Fibroblast of upper back skin (primary cell): Measurements from ENCODE around the gene PHF2.

ENCODE experiments used
- DNase-seq: peaks from one replicate; pipeline ENCODE4 v3.0.0-alpha.2; 2013

The PHF2 gene

DNA sequence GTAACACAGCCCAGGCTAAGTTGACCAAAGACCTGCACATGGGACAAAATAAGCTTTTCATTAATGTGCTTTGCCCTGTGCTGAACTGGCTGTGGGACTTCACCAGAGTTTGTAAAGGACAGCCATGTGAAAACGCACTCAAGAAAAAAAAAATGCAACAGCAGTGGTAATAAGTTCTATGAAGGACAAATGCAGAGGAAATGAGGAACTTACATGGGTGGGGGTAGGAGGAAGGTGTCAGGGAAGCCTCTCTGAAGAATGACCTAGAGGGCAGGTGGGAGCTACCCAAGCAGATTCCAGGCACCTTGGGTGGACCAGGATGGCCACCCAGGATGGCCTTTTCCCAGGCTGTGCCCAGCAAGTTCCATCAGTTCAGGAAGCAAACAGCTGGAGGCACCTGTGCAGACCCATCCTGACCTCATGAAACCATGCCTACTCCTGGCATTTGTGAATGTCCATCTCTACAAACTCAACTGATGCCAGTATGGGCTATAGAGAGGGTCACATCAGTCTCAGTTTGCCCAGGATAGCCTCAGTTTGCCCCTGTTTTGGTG lies 6.7 kb upstream of the PHF2 start:
- no peak for DNase-seq

GRCh38 chr9:93572221-93572620 lies 4.2 kb upstream of the PHF2 start:
- no peak for DNase-seq

GRCh38 chr9:93572636-93573515 lies 3.5 kb upstream of the PHF2 start:
- no peak for DNase-seq

DNA sequence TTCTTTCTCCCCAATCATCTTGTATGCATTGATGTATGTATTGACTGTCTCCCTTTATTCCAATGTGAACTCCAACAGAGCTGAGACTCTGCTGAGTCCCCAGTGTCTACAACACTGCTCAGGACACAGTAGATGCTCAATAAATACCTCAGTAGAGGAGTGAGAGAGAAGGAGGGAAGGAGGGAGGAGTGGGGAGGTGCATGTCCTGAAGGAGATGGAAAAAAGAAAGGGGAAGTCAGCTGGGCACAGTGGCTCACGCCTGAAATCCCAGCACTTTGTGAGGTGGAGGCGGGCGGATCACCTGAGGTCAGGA lies 2.9 kb upstream of the PHF2 start:
- no peak for DNase-seq

DNA sequence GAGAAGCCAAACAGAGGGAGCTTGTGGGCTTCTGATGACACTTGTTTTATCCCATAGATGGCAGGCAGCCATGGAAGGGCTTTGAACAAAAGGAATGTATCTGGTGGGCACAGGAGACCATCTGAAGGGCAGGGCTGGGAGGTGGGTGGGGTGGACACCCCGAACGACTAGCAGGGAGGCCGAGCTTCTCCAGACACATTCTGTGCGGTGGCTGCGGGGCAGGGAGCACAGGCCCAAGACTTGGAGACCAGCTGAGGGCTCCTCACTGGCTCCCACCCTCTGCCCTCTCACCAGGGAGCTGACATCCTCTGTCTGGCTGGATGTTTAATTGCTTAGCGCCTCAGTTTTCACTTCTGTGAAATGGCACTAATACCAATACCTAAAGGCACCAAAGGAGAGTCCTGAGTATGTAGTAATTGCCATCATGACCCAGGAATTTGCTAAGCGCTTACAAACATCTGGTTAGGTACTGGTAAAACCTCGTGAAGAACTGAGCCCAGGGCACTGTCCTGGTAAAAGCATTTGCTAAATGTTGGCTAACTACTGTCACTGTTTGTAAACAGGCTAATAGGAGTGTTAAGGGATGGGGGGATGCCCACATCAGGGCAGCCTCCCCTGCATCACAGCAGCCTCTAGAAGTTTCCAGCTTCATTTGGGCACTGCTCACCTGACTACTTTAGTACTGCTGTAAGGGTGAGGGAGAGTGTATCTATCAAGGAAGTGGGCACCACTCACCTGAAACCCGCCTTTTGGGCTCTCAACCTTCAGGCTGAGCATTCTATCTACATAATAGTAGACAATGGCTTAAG lies 2.1 kb upstream of the PHF2 start:
- DNase-seq: no peak

DNA sequence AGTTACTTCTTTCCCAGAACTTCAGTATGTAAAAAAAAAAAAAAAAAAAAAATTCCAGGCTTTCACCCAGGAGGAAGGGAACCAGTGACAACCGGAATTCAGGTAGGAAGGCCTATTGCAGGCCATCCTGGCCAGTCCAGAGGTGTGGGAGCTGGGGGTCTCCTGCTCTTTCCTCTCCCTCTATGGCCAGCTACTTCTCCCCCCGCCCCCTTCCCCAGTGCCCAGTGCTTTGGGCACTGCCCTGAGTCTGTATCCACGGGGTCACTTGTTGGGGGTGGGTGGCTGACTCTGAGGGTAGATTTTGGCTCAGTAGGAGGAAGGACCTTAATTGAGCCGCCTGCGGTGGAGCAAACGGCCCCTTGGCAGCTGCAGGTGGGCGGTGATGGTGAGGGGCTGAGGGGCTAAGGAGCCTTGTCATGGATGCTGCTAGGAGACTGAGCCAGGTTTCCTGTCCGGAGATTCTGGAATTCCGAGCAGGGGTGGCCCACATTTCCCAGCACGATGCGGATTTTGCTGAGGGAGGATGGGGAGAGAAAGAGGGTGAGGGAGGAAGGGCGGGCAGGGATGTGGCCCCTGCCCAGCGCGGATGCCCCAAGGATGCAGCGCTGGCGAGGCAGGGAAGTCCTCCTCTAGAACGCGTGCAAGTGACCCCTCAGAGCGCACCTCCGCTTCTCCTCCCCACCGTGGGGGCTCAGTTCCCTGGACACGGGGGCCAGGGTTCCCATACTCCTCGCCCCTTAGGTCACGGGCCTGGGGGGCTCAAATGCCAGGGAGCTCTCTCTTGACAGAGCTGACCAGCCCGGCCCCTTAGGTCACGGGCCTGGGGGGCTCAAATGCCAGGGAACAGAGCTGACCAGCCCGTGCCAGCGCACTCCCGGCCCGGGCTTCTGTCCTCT lies 1.2 kb upstream of the PHF2 start:
- DNase-seq: no peak

GRCh38 chr9:93575796-93576257 lies 557 bp upstream of the PHF2 start:
- DNase-seq: no peak

GRCh38 chr9:93577078-93577974 lies 942 bp downstream of the PHF2 start:
- no peak for DNase-seq

GRCh38 chr9:93577975-93578682 lies 1.7 kb downstream of the PHF2 start:
- DNase-seq: no peak

DNA sequence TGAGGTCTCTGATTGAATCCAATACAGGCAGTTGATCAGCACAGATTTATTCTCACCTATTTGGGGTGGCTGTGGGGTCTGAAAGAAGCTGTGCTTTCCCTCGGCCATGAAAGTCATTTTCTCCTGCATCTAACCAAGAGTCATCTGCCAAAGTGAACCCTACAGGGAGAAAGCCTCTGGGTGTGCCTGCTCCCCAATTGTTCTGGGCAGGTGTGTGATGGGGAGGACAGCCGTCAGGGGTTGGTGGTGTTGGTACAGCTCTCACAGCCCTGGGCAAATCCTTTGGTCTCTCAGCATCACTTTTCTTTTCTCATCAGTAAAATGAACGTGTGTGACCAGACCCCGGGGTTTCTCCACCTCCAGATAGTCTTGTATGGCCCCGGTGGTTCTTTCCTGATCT lies 2.5 kb downstream of the PHF2 start:
- no peak for DNase-seq

GRCh38 chr9:93579711-93580516 lies 3.5 kb downstream of the PHF2 start:
- no peak for DNase-seq

DNA sequence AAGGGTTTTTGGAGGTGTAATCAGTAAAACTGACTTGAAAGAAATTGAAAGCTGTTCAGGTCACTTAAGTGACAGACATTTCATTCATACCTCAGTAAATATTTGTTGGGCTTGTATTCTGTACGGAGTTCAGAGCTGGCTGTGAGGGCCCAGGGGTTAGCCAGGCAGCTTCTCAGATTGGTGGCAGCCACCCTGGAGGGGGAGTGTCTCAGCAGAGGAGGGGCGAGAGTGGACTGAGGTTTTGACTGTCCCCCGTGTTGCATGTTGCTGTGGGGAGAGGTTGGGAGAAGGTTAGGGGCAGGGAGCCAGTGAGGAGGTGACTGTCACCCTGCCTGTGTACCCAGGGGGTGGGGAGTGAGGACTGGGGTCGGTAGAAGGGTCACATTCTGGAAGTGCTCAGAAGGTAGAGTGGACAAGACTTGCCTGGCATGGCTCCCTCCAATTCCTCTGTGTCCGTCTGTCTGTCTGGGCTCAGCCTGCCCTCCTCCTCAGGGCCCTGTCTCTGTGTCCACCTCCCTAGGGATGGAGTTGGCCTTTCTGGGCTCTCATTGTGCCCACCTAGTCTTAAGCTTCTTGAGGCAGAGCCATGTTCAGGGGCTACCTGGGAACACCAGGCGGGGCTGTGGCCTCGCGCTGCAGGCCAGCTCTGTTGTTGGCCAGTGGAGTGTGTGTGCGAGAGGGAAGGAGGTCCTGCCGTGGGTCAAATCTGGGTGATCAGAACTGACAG lies 4.4 kb downstream of the PHF2 start:
- DNase-seq: no peak

DNA sequence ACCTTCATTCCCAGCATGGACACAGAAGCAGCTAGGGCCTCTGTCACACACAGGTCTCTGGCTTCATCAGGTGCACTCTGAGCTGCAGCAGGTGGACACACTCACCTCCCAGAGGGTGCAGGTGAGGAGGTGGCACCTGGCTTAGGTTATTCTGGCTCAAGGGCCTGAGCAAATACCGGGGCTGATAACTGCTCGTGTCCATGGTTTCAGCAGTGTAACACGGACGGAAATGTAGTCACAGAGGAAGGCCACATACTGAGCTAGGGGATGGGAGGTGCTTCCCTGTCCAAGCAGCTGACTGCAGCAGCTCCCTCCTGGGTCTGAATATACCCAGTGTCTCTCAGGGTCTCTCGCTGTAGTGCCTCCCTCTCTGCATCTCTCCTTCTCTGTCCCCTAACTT lies 5.7 kb downstream of the PHF2 start:
- DNase-seq: no peak

GRCh38 chr9:93582550-93582949 lies 6.2 kb downstream of the PHF2 start:
- DNase-seq: no peak

GRCh38 chr9:93585259-93585658 lies 8.9 kb downstream of the PHF2 start:
- no peak for DNase-seq

GRCh38 chr9:93585695-93586094 lies 9.3 kb downstream of the PHF2 start:
- DNase-seq: no peak

DNA sequence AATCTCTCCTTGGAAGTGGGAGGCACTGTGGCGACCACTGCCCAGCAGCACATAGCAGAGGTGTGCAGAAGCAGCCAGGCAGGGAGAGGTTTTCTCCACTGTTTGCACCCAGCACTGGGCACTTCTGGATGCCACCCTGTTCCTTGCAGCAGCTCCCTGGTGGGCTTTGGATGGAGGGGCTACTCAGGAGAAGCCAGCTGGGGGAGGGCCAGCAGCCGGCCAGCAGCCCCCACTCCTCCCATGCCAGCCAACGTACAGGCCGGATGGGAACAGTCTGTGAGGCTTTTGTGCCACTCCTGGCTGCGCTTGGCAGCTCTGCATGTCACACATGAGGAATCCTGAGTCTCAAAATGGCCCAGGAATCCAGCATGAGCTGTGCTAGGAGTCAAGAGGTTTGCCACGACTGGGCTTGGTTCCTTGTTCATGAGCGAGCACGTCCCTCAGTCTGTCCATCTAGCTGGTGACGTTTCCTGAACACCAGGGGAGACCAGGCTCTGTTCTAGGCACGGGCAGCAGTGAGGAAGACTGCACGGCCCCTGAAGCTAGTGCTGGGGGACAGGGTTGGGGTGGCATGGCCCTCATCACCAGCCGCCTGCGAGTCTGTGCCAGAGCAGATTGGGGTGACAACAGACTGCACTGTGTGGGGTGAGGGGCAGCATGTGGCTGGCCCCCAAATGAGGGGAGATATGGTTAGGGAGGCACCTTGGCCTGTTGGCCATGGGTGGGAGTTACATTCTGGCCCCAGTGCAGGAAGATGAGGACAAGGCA lies 10.1 kb downstream of the PHF2 start:
- no peak for DNase-seq

- DNase-seq: no peak
Observed at GRCh38 chr9:93587284-93587650, 10.9 kb downstream of the PHF2 start.
